ENCODE measurements around the gene RARG. TPM values are rescaled to one million over a fixed set of nuclear protein-coding genes. Genes with fewer than 3 reads are reported as not detected.

RARG gene
- total RNA-seq, 1 donor from 2014 or later, result 18.2 TPM

GRCh38 chr12:53252349-53252916, 20.4 kb upstream of the RARG start:
- ATAC-seq (peak; percentile 1), DNase-seq (ENCODE audit: missing footprints) (no peak)
- intact Hi-C loops (cut with DNase I), result loop anchor here (2.0 to 5.0 kb wide), 2 partner anchors 38 to 45 kb away; partner anchors contain the start of genes MYG1 and PFDN5

GRCh38 chr12:53251477-53252348, 19.7 kb upstream of the RARG start:
- intact Hi-C loops (cut with DNase I), result loop anchor here (2.0 to 5.0 kb wide), 3 partner anchors 31 to 46 kb away; partner anchors contain the start of genes MYG1 and PFDN5
- DNase-seq (ENCODE audit: missing footprints), result peak; percentile 89
- ATAC-seq, result peak; percentile 94

- intact Hi-C loops (cut with DNase I), result no loop called here
- DNase-seq (ENCODE audit: missing footprints) (no peak), ATAC-seq (no peak)
Measured at GRCh38 chr12:53245286-53245685, 13.3 kb upstream of the RARG start.

DNA sequence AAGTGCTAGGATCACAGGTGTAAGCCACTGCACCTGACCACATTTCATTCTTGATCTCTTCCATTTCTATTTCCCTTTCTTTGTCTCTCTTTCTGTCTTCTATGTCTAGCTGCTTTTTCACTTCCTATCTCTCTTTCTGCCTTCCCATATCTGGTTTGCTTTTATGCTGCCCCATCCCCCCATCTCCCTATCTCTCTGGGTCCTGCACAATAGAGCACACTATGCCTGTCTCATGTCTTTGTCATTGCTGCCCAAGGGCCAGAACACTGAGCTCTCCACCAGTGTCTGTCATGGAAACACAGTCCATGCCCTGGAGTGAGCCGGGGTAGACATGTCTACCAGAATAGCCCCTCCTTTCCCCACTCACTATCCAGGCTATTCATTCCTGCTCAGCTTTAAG, 12.3 kb upstream of the RARG start:
- intact Hi-C loops (cut with DNase I), result no loop called here
- ATAC-seq, result peak; percentile 71
- DNase-seq (ENCODE audit: missing footprints), result no peak

GRCh38 chr12:53241623-53242412, 9.8 kb upstream of the RARG start:
- ATAC-seq (peak; percentile 20), DNase-seq (ENCODE audit: missing footprints) (no peak)
- intact Hi-C loops (cut with DNase I), result no loop called here

DNA sequence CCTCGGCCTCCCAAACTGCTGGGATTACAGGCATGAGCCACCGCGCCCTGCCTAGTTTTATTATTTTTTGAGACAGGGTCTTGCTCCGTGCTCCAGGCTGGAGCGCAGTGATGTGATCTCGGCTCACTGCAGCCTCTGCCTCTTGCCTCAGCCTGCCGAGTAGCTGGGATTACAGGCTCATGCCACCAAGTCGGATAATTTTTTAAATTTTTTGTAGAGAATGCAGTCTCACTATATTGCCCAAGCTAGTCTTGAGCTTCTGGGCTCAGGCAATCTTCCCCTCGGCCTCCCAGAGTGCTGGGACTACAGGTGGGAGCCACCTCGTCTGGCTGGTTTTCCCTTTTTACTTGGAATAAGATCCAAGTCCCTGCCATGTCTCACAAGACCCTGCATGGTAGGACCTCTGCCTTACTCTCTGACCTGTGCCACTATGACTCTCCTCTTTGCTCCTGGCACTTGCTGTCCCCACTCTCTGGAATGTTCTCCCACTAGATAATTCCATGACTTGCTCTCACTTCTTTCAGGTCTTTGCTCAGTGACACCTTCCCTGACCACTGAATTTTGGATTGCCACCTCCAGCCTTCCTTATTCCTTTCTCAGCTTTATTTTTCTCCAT, 7.7 kb upstream of the RARG start:
- ATAC-seq, result no peak
- intact Hi-C loops (cut with DNase I), result no loop called here
- DNase-seq (ENCODE audit: missing footprints), result no peak

DNA sequence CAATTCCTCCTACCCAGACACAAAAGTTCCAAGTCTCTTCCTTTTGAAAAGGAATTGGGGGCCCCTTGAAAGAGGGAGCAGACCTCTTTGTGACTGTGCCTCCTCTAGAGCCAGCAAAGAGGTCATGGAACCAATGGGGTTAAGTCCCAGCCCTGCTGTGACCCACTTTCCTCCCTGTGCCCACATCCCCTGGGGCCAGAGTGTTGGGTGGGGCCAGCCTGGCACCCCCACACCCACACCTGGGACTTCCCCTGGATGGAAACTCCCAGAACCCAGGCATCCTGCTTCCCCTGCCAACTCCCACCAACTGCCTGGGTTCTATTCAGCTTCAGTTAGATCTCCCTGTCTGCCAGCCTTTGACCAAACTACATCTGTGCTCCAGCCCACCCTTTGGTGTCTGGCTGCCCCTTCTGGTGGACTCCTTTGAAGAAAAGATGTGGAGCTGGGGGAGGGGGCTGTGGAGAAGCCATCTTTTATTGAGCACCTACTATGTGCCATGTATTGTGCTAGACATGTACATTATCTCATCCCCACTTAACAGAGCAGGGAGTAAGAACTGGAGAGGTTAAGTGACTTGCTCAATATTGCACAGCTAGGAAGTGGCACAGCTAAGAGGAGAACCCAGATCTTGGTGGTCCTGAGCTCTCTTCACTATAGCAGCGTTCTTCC, 4.6 kb upstream of the RARG start:
- intact Hi-C loops (cut with DNase I), result no loop called here
- no peak for DNase-seq (ENCODE audit: missing footprints)
- no peak for ATAC-seq

DNA sequence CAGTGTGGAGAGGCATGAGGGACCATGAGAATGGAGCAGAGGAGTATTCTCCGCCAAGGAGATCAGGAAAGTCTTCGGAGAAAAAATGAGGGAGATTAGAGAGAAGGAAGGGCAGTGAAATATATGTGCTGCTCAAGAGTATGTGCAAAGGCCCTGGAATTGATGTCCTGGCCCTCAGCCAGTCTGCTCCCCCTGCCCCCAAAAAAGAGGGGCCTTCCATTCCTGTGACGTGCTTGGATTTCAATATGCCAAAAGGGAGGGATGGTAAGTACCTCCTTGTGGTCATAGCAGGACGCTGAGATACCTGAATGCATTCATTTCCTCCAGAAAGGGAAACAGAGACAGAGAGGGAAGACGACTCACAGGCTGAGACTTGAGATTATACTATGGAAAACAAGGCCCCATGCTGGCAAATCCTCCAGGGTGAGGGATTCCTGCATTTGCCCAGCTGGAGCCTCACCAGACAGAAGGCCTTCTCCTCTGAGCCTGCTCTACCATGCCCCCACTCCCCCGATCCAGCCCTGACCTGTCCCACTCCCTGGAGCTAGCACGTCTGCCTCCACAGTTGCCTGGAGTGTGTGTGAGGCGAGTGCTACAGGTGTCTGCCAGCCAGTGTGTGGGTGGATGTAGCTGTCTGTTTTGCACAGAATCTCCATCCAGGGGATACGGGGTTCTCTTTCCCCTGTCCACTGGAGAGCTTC, 3.9 kb upstream of the RARG start:
- DNase-seq (ENCODE audit: missing footprints), result no peak
- no peak for ATAC-seq
- intact Hi-C loops (cut with DNase I), result no loop called here

- ATAC-seq (no peak), DNase-seq (ENCODE audit: missing footprints) (no peak)
- intact Hi-C loops (cut with DNase I), result no loop called here
Measured at GRCh38 chr12:53235164-53235563, 3.2 kb upstream of the RARG start.

GRCh38 chr12:53234271-53234914, 2.4 kb upstream of the RARG start:
- intact Hi-C loops (cut with DNase I), result no loop called here
- ATAC-seq, result no peak
- DNase-seq (ENCODE audit: missing footprints), result no peak

- DNase-seq (ENCODE audit: missing footprints) (no peak), ATAC-seq (no peak)
- intact Hi-C loops (cut with DNase I), result no loop called here
Measured at GRCh38 chr12:53233671-53234121, 1.7 kb upstream of the RARG start.

- intact Hi-C loops (cut with DNase I), result no loop called here
- ATAC-seq (peak; percentile 74), DNase-seq (ENCODE audit: missing footprints) (peak; percentile 81)
Measured at GRCh38 chr12:53232646-53233461, 845 bp upstream of the RARG start.

GRCh38 chr12:53231671-53231920, 413 bp downstream of the RARG start:
- intact Hi-C loops (cut with DNase I), result no loop called here
- no peak for ATAC-seq

DNA sequence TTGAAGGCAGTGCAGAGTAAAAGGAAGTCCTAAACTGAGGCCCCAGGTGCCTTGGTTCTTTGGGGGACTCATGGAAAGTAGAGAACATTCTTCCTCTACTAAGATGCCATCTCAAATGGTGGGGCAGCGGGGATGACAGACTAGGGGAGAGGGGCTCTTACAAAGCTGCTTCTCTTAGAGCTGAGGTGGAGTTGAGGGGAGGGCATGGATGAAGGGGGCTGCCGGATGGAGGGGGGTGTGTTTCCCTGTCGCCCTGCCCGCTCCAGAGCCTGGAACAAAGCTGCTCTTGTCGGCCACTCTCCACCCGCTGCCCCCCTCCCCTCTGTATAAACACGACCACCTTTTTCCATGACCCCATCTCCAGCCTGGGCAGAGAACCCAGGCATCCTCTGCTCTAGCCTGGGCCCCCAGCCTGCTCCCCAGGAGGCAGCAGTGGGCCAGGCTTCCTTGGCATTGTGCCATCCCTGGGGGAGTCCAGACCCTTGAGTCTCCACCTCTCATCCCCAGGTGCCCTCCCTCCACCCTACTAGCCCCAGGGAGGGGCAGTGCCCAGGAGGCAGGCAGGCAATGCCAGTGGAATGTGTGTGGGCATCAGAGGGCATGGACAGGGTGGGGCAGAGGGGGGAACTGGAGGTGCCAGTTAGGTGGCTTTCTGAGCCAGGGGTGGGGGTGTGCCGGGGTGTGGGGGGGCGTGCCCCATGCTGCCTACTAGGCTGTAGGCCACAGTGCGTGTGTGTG, 1.7 kb downstream of the RARG start:
- DNase-seq (ENCODE audit: missing footprints) (no peak), ATAC-seq (no peak)
- intact Hi-C loops (cut with DNase I), result no loop called here

More at GRCh38 chr12:53231671-53231920, 413 bp downstream of the RARG start:
- no peak for DNase-seq (ENCODE audit: missing footprints)

DNA sequence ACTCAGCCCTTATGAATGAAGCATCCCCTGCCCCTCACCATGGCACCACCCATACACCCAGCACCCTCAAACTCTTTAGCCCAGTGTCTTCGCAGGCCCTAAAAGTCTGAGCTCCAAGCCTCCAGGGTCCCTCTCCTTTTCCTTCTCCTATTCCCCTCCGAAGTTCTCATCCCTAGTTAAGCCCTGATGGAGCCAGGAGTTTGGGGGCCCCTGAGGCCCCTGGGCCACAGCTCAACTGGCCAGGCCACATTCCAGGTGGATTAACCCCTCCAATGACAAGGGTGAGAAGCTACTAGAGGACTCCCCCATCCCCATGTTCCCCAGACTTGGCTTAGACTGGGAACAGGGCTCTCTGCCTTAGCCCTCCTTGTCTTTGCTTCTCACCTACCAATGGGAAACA, 2.6 kb downstream of the RARG start:
- intact Hi-C loops (cut with DNase I), result no loop called here
- ATAC-seq (no peak), DNase-seq (ENCODE audit: missing footprints) (no peak)

DNA sequence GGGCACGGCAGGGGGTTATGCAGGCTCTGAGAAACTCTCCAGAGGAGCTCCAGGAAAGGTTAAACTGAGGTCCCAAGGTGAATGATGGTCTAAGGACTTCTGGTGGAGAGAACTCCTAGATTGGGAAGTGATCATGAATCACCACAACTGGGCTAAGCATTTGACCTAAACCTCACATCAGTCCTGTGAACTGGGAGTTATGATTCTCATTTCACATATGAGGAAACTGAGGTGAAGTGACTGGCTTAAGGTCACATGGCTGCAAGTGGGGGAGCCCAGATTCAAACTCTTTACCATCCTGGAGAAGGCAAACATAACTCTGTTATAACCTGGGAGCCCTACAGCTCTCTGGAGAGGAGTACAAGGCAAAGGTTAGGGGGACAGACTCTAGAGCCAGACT, 4.2 kb downstream of the RARG start:
- no peak for DNase-seq (ENCODE audit: missing footprints)
- intact Hi-C loops (cut with DNase I), result no loop called here
- ATAC-seq, result no peak
